AG09319 (cell line): ENCODE measurements around the gene FAM217B.

Source experiments
- DNase-seq: peaks from one replicate; pipeline ENCODE4 v3.0.0-alpha.2; 2010; ENCODE audit warnings: low read depth; ENCODE audit errors: extremely low read depth
- CTCF ChIP-seq: IDR thresholded peaks from 2 replicates; pipeline ENCODE4 v1.5.1; 2011; ENCODE audit warnings: low read depth, mild to moderate bottlenecking, inconsistent platforms, low read length, moderate library complexity

The FAM217B gene

GRCh38 chr20:59912609-59913008 lies 27.6 kb upstream of the FAM217B start:
- TF ChIP-seq CTCF: no peak
- no peak for DNase-seq

GRCh38 chr20:59920944-59921343 lies 19.2 kb upstream of the FAM217B start:
- TF ChIP-seq CTCF: no peak
- DNase-seq: no peak

- no peak for DNase-seq
- TF ChIP-seq CTCF: no peak
Observed at GRCh38 chr20:59923514-59923913, 16.7 kb upstream of the FAM217B start.

- no peak for DNase-seq
- TF ChIP-seq CTCF: no peak
Observed at GRCh38 chr20:59925359-59925758, 14.8 kb upstream of the FAM217B start.

- TF ChIP-seq CTCF: no peak
- DNase-seq: no peak
Observed at GRCh38 chr20:59925899-59926298, 14.3 kb upstream of the FAM217B start.

- DNase-seq: no peak
- TF ChIP-seq CTCF: no peak
Observed at GRCh38 chr20:59931511-59932312, 8.5 kb upstream of the FAM217B start.

GRCh38 chr20:59932616-59933295 lies 7.4 kb upstream of the FAM217B start:
- no peak for DNase-seq
- TF ChIP-seq CTCF: no peak
